HG03108 (cell line): ENCODE measurements around the gene RAB4B.
"Not testable (repeated sequence)": the region's sequence is repeated elsewhere in the genome, so short reads cannot be mapped to it uniquely, and the experiment has no call there.

Experiments
- ATAC-seq: cut with Tn5 transposase; IDR thresholded peaks from one replicate; pipeline ENCODE4 v1.9.1; 2021; ENCODE audit warnings: moderate library complexity; ENCODE audit not compliant: unreplicated experiment

The RAB4B gene

GRCh38 chr19:40777937-40778705, at the start of gene RAB4B:
Gene RAB4B (plus strand): TSS chr19:40778247. CDS start chr19:40778376, 129 bp downstream.
- ATAC-seq = peak; percentile 59

- not testable (repeated sequence) for ATAC-seq
Observed at GRCh38 chr19:40730065-40730464, 48.0 kb upstream of the RAB4B start.

- not testable (repeated sequence) for ATAC-seq
Observed at GRCh38 chr19:40732304-40732703, 45.7 kb upstream of the RAB4B start.

GRCh38 chr19:40733149-40733548, 44.9 kb upstream of the RAB4B start:
- ATAC-seq = no peak

- ATAC-seq = no peak
Observed at GRCh38 chr19:40735013-40735771, 42.9 kb upstream of the RAB4B start.

- no peak for ATAC-seq
Observed at GRCh38 chr19:40736661-40737060, 41.4 kb upstream of the RAB4B start.

- no peak for ATAC-seq
Observed at GRCh38 chr19:40737102-40737644, 40.9 kb upstream of the RAB4B start.

GRCh38 chr19:40739030-40739839, 38.8 kb upstream of the RAB4B start:
- no peak for ATAC-seq

GRCh38 chr19:40739871-40740703, 38.0 kb upstream of the RAB4B start:
- ATAC-seq = no peak

- ATAC-seq = no peak
Observed at GRCh38 chr19:40740747-40741146, 37.3 kb upstream of the RAB4B start.

GRCh38 chr19:40741527-40742390, 36.3 kb upstream of the RAB4B start:
- no peak for ATAC-seq

GRCh38 chr19:40742477-40742876, 35.6 kb upstream of the RAB4B start:
- no peak for ATAC-seq

GRCh38 chr19:40742886-40743285, 35.2 kb upstream of the RAB4B start:
- no peak for ATAC-seq

- ATAC-seq = no peak
Observed at GRCh38 chr19:40743926-40744325, 34.1 kb upstream of the RAB4B start.

GRCh38 chr19:40744554-40745401, 33.3 kb upstream of the RAB4B start:
- ATAC-seq = no peak

GRCh38 chr19:40745402-40745780, 32.7 kb upstream of the RAB4B start:
- no peak for ATAC-seq

- ATAC-seq = no peak
Observed at GRCh38 chr19:40747536-40747935, 30.5 kb upstream of the RAB4B start.
